GM12892 (cell line): ENCODE data around the gene COX7A1. TPM values are rescaled to one million over a fixed set of nuclear protein-coding genes. Genes with fewer than 3 reads are reported as not detected.
"Not testable (repeated sequence)": the region's sequence is repeated elsewhere in the genome, so short reads cannot be mapped to it uniquely, and the experiment has no call there.

ENCODE experiments used
- DNase-seq: peaks from one replicate; pipeline ENCODE4 v3.0.0; 2011; ENCODE audit not compliant: insufficient read length
- FAIRE-seq: peaks from 2 replicates; lab custom pipeline; 2011; peaks lifted over from hg19 to GRCh38; lab: Jason Lieb, UNC
- POLR2A ChIP-seq: IDR thresholded peaks from 2 replicates; pipeline ENCODE4 v1.6.1; 2011; ENCODE audit warnings: low read depth, low read length, control low read depth
- POLR2AphosphoS5 ChIP-seq: IDR thresholded peaks from 2 replicates; pipeline ENCODE4 v1.6.1; 2011; ENCODE audit warnings: low read depth, low read length, control low read depth
- TAF1 ChIP-seq: IDR thresholded peaks from 2 replicates; pipeline ENCODE4 v1.6.1; 2011; ENCODE audit warnings: low read depth, mild to moderate bottlenecking, control low read depth, low read length, borderline replicate concordance
- polyA plus RNA-seq: library from polyadenylated mRNA; unstranded; fragments of >200 nt; gene quantifications from one replicate; pipeline ENCODE4 v1.2.1, GENCODE V29; 2012; ENCODE audit warnings: missing spikeins, inconsistent platforms; ENCODE audit not compliant: missing spikeins

The COX7A1 gene
- polyA plus RNA-seq: not detected

GRCh38 chr19:36152352-36153091, at the start of gene COX7A1:
Gene COX7A1 (minus strand): TSS chr19:36152447. CDS start chr19:36152407, 40 bp downstream.
- FAIRE-seq: no peak
- TF ChIP-seq POLR2AphosphoS5 (no peak), POLR2A (no peak), TAF1 (no peak)
- no peak for DNase-seq

GRCh38 chr19:36201684-36202083, 49.4 kb upstream of the COX7A1 start:
- FAIRE-seq: no peak
- TF ChIP-seq POLR2AphosphoS5 (no peak), POLR2A (no peak), TAF1 (no peak)
- DNase-seq: no peak

- TF ChIP-seq POLR2AphosphoS5: no peak
- no peak for TF ChIP-seq POLR2A
- TF ChIP-seq TAF1: no peak
- no peak for FAIRE-seq
- no peak for DNase-seq
Measured at GRCh38 chr19:36198119-36198518, 45.9 kb upstream of the COX7A1 start.

GRCh38 chr19:36196249-36196648, 44.0 kb upstream of the COX7A1 start:
- TF ChIP-seq POLR2AphosphoS5 (no peak), TAF1 (no peak), POLR2A (no peak)
- peak; percentile 40 for FAIRE-seq
- no peak for DNase-seq

- DNase-seq, FAIRE-seq: not testable (repeated sequence)
Measured at GRCh38 chr19:36186722-36187121, 34.5 kb upstream of the COX7A1 start.

- DNase-seq (no peak), FAIRE-seq (no peak)
- TF ChIP-seq POLR2AphosphoS5 (no peak), TAF1 (no peak), POLR2A (no peak)
Measured at GRCh38 chr19:36183245-36183628, 31.0 kb upstream of the COX7A1 start.

GRCh38 chr19:36182612-36183244, 30.5 kb upstream of the COX7A1 start:
- FAIRE-seq (no peak), DNase-seq (no peak)
- TF ChIP-seq TAF1: no peak
- TF ChIP-seq POLR2A: no peak
- TF ChIP-seq POLR2AphosphoS5: no peak

GRCh38 chr19:36179077-36179476, 26.8 kb upstream of the COX7A1 start:
- DNase-seq, FAIRE-seq: not testable (repeated sequence)

- not testable (repeated sequence) for DNase-seq, FAIRE-seq
Measured at GRCh38 chr19:36173846-36174245, 21.6 kb upstream of the COX7A1 start.

GRCh38 chr19:36172852-36173251, 20.6 kb upstream of the COX7A1 start:
- TF ChIP-seq POLR2AphosphoS5 (no peak), POLR2A (no peak), TAF1 (no peak)
- DNase-seq: no peak
- no peak for FAIRE-seq

- DNase-seq: no peak
- FAIRE-seq: no peak
- TF ChIP-seq TAF1 (no peak), POLR2AphosphoS5 (no peak), POLR2A (no peak)
Measured at GRCh38 chr19:36169084-36169760, 17.0 kb upstream of the COX7A1 start.

GRCh38 chr19:36163813-36164212, 11.6 kb upstream of the COX7A1 start:
- FAIRE-seq (no peak), DNase-seq (no peak)
- TF ChIP-seq TAF1: no peak
- TF ChIP-seq POLR2AphosphoS5: no peak
- no peak for TF ChIP-seq POLR2A
